Measurements from ENCODE around the gene ZNF296. TPM values are rescaled to one million over a fixed set of nuclear protein-coding genes. Genes with fewer than 3 reads are reported as not detected.

Gene ZNF296
- total RNA-seq, 1 experiment from 2014 or later = 13.8 TPM

DNA sequence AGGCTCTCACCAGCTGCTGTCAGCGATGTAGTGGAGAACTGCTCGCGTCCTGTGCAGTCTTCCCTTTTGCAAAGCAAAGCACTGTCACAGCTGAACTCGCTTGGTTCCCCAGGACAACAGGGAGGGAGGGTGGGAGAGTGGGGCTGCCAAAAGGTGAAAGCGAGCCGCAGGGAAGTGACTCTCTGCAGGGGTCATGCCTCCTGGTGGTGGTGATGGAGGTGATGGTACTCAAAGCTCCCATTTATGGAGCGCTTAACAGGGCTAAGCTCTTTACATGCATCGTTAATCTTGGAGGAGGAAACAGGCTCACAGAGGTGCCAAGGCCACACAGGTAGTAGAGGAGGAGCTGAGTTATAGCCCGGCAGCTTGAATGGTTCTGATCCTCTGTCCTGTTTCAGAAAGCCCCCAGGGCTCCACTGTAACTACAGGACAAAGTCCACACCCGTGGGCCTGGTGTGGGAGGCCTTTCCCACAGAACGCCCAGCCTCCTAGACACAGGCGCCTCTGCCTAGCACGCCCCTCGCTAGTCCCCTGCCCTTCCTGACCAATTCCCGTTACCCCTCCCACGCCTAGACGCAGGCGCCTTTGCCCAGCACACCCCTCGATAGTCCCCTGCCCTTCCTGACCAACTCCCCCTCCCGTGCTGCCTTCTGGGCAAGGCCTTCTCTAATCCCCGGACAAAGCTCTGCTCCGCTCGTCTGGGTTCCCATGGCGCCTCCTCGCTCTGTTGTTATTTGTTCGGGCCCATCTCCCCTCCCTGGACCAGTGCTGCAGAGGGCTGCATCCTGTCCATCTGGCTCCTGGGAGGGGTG is 27.4 kb upstream of the ZNF296 start:
- H3K36me3 Mint-ChIP-seq = no peaks in the 10 kb centered on the region
- H3K4me3 Mint-ChIP-seq = no peak overlapping the region
- H3K9me3 Mint-ChIP-seq = no peaks in the 10 kb centered on the region
- TF ChIP-seq, protein P1, sequence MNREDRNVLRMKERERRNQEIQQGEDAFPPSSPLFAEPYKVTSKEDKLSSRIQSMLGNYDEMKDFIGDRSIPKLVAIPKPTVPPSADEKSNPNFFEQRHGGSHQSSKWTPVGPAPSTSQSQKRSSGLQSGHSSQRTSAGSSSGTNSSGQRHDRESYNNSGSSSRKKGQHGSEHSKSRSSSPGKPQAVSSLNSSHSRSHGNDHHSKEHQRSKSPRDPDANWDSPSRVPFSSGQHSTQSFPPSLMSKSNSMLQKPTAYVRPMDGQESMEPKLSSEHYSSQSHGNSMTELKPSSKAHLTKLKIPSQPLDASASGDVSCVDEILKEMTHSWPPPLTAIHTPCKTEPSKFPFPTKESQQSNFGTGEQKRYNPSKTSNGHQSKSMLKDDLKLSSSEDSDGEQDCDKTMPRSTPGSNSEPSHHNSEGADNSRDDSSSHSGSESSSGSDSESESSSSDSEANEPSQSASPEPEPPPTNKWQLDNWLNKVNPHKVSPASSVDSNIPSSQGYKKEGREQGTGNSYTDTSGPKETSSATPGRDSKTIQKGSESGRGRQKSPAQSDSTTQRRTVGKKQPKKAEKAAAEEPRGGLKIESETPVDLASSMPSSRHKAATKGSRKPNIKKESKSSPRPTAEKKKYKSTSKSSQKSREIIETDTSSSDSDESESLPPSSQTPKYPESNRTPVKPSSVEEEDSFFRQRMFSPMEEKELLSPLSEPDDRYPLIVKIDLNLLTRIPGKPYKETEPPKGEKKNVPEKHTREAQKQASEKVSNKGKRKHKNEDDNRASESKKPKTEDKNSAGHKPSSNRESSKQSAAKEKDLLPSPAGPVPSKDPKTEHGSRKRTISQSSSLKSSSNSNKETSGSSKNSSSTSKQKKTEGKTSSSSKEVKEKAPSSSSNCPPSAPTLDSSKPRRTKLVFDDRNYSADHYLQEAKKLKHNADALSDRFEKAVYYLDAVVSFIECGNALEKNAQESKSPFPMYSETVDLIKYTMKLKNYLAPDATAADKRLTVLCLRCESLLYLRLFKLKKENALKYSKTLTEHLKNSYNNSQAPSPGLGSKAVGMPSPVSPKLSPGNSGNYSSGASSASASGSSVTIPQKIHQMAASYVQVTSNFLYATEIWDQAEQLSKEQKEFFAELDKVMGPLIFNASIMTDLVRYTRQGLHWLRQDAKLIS (CRISPR knock-in tag; IDR thresholded peaks at IDR 0.05; ENCODE audit: borderline replicate concordance) = no peak
- no peak for TF ChIP-seq ZNF416 (CRISPR knock-in tag; IDR thresholded peaks at IDR 0.05)
- TF ChIP-seq IRF2 (CRISPR knock-in tag; IDR thresholded peaks at IDR 0.05; ENCODE audit: borderline replicate concordance, low read depth) = no peak
- no peak for TF ChIP-seq ZNF121 (CRISPR knock-in tag; IDR thresholded peaks at IDR 0.05)
- TF ChIP-seq ELF4 (CRISPR knock-in tag; IDR thresholded peaks at IDR 0.05; ENCODE audit: low read depth) = no peak
- TF ChIP-seq, protein P2, sequence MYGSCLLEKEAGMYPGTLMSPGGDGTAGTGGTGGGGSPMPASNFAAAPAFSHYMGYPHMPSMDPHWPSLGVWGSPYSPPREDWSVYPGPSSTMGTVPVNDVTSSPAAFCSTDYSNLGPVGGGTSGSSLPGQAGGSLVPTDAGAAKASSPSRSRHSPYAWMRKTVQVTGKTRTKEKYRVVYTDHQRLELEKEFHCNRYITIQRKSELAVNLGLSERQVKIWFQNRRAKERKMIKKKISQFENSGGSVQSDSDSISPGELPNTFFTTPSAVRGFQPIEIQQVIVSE (CRISPR knock-in tag; IDR thresholded peaks at IDR 0.05; ENCODE audit: borderline replicate concordance) = no peak
- TF ChIP-seq, protein P3, sequence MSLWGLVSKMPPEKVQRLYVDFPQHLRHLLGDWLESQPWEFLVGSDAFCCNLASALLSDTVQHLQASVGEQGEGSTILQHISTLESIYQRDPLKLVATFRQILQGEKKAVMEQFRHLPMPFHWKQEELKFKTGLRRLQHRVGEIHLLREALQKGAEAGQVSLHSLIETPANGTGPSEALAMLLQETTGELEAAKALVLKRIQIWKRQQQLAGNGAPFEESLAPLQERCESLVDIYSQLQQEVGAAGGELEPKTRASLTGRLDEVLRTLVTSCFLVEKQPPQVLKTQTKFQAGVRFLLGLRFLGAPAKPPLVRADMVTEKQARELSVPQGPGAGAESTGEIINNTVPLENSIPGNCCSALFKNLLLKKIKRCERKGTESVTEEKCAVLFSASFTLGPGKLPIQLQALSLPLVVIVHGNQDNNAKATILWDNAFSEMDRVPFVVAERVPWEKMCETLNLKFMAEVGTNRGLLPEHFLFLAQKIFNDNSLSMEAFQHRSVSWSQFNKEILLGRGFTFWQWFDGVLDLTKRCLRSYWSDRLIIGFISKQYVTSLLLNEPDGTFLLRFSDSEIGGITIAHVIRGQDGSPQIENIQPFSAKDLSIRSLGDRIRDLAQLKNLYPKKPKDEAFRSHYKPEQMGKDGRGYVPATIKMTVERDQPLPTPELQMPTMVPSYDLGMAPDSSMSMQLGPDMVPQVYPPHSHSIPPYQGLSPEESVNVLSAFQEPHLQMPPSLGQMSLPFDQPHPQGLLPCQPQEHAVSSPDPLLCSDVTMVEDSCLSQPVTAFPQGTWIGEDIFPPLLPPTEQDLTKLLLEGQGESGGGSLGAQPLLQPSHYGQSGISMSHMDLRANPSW (CRISPR knock-in tag; conservative IDR thresholded peaks at IDR 0.05; ENCODE audit: low read depth) = no peak
- TF ChIP-seq NFATC4 (CRISPR knock-in tag; IDR thresholded peaks at IDR 0.05) = no peak
- TF ChIP-seq NR2C2 (CRISPR knock-in tag; IDR thresholded peaks at IDR 0.05) = no peak
- TF ChIP-seq, protein P4, sequence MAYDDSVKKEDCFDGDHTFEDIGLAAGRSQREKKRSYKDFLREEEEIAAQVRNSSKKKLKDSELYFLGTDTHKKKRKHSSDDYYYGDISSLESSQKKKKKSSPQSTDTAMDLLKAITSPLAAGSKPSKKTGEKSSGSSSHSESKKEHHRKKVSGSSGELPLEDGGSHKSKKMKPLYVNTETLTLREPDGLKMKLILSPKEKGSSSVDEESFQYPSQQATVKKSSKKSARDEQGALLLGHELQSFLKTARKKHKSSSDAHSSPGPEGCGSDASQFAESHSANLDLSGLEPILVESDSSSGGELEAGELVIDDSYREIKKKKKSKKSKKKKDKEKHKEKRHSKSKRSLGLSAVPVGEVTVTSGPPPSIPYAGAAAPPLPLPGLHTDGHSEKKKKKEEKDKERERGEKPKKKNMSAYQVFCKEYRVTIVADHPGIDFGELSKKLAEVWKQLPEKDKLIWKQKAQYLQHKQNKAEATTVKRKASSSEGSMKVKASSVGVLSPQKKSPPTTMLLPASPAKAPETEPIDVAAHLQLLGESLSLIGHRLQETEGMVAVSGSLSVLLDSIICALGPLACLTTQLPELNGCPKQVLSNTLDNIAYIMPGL (CRISPR knock-in tag; IDR thresholded peaks at IDR 0.05) = no peak
- TF ChIP-seq, protein P5, sequence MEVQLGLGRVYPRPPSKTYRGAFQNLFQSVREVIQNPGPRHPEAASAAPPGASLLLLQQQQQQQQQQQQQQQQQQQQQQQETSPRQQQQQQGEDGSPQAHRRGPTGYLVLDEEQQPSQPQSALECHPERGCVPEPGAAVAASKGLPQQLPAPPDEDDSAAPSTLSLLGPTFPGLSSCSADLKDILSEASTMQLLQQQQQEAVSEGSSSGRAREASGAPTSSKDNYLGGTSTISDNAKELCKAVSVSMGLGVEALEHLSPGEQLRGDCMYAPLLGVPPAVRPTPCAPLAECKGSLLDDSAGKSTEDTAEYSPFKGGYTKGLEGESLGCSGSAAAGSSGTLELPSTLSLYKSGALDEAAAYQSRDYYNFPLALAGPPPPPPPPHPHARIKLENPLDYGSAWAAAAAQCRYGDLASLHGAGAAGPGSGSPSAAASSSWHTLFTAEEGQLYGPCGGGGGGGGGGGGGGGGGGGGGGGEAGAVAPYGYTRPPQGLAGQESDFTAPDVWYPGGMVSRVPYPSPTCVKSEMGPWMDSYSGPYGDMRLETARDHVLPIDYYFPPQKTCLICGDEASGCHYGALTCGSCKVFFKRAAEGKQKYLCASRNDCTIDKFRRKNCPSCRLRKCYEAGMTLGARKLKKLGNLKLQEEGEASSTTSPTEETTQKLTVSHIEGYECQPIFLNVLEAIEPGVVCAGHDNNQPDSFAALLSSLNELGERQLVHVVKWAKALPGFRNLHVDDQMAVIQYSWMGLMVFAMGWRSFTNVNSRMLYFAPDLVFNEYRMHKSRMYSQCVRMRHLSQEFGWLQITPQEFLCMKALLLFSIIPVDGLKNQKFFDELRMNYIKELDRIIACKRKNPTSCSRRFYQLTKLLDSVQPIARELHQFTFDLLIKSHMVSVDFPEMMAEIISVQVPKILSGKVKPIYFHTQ (CRISPR knock-in tag; IDR thresholded peaks at IDR 0.05) = no peak
- no peak for TF ChIP-seq JUN (CRISPR knock-in tag; IDR thresholded peaks at IDR 0.05)
- no peak for TF ChIP-seq MYBL2 (CRISPR knock-in tag; IDR thresholded peaks at IDR 0.05)
- TF ChIP-seq TP53 (CRISPR knock-in tag; IDR thresholded peaks at IDR 0.05) = no peak
- ChIA-PET POLR2A (interaction anchor here (1.3 to 1.6 kb wide), 2 partner anchors 11 to 12 kb away, joined by 3 to 6 read pairs; partner anchors contain the start of gene PPP1R37), CTCF (interaction anchor here (0.6 to 3.0 kb wide), 8 partner anchors 9 to 61 kb away, joined by 3 to 11 read pairs (median 4); partner anchors contain the start of genes GEMIN7 and PPP1R37)
- H3K4me1 Mint-ChIP-seq = peaks cover 37% of the 10 kb centered on the region
- ATAC-seq = peak; percentile 26
- H3K27ac Mint-ChIP-seq = peak overlapping the region; percentile 69; the same call in 1 of the 2 replicates
- no peaks in the 10 kb centered on the region for H3K27me3 Mint-ChIP-seq (ENCODE audit: low read depth)
- DNase-seq (ENCODE audit: low spot score) = no peak
